ENCODE results near the gene FPR1. TPM values are rescaled to one million over a fixed set of nuclear protein-coding genes. Genes with fewer than 3 reads are reported as not detected.

The FPR1 gene
- total RNA-seq, 2 donors from 2014 or later: 0.77 to 5.6 TPM

GRCh38 chr19:51798062-51798461 lies 46.4 kb upstream of the FPR1 start:
- no peak overlapping the region for H3K4me3 ChIP-seq

DNA sequence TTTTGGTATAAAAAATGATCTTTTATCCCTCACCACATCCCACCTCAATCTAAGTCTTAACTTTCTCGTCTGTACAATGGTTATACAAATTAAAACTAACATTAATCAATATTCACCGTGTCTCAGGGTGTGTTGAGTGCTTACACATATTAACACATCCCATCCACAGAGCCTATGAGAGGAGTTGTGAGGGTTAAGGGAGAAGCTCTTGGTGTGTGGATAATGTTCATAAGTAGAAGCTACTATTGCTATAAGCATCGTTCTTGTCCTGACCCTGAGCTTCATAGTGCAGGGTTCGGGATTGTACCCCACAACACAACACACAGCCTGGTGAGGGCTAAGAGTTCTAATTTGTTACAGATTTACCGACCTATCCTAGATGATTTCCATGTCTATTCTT lies 45.8 kb upstream of the FPR1 start:
- H3K4me1 ChIP-seq (replicated peaks): no peaks in the 10 kb centered on the region
- no peaks in the 10 kb centered on the region for H3K36me3 ChIP-seq
- TF ChIP-seq POLR2A (IDR thresholded peaks at IDR 0.05): no peak
- no peak overlapping the region for H3K27ac ChIP-seq
- DNase-seq (ENCODE audit: low spot score): no peak
- intact Hi-C loops (cut with DNase I): no loop called here
- H3K27me3 ChIP-seq (replicated peaks; ENCODE audit: insufficient read depth): no peaks in the 10 kb centered on the region
- no peaks in the 10 kb centered on the region for H3K9me3 ChIP-seq
- 81% methylated on average over 5 of the region's 5 CpGs for whole genome bisulfite sequencing
- no peak overlapping the region for H3K4me3 ChIP-seq

More at GRCh38 chr19:51798062-51798461, 46.4 kb upstream of the FPR1 start:
- Histone ChIP-seq H3K27ac (no peak overlapping the region), H3K36me3 (no peaks in the 10 kb centered on the region), H3K4me1 (replicated peaks) (no peaks in the 10 kb centered on the region), H3K27me3 (replicated peaks; ENCODE audit: insufficient read depth) (no peaks in the 10 kb centered on the region), H3K9me3 (no peaks in the 10 kb centered on the region)
- WGBS: 47% methylated on average over 3 of the region's 3 CpGs
- DNase-seq (ENCODE audit: low spot score): no peak
- no peak for TF ChIP-seq POLR2A (IDR thresholded peaks at IDR 0.05)
- no peak for TF ChIP-seq POLR2AphosphoS5 (IDR thresholded peaks at IDR 0.05)
- TF ChIP-seq CTCF (IDR thresholded peaks at IDR 0.05): no peak
- intact Hi-C loops (cut with DNase I): no loop called here

DNA sequence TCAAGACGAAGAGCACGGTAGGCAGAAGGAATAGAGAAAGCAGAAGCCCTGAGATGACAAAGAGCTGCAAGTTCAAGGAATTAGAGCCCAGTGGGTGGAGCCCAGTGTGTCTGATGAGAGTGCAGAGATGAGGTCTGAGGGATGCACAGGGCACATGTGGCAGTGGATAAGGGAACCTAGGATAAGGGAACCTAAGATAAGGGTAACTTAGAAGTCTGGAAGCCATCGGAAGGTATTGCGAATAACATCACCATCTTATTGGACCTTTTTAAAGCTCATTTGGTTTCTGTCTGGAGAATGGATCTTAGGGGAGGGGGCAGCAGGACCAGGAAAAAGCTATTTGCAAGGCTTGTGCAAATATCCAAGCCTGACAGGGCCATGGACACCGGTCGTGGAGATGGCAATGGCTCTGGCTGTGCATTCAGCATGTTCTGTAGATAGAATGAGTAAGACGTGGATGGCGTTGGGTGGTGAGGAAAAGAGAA lies 44.6 kb upstream of the FPR1 start:
- no peaks in the 10 kb centered on the region for H3K27me3 ChIP-seq (replicated peaks; ENCODE audit: insufficient read depth)
- no peaks in the 10 kb centered on the region for H3K9me3 ChIP-seq
- no peak overlapping the region for H3K4me3 ChIP-seq
- no peaks in the 10 kb centered on the region for H3K4me1 ChIP-seq (replicated peaks)
- no peak overlapping the region for H3K27ac ChIP-seq
- no peaks in the 10 kb centered on the region for H3K36me3 ChIP-seq
- TF ChIP-seq CTCF (IDR thresholded peaks at IDR 0.05): no peak
- no peak for TF ChIP-seq POLR2A (IDR thresholded peaks at IDR 0.05)
- TF ChIP-seq POLR2AphosphoS5 (IDR thresholded peaks at IDR 0.05): no peak
- 90% methylated on average over 8 of the region's 8 CpGs for WGBS
- no peak for DNase-seq (ENCODE audit: low spot score)
- intact Hi-C loops (cut with DNase I): no loop called here

GRCh38 chr19:51794885-51795490 lies 43.3 kb upstream of the FPR1 start, which contains the start of gene FPR3:
FPR3 (plus strand) TSS chr19:51795157; CDS start chr19:51823749, 28,592 bp downstream.
- H3K4me1 ChIP-seq (replicated peaks): no peaks in the 10 kb centered on the region
- no peaks in the 10 kb centered on the region for H3K36me3 ChIP-seq
- no peak for DNase-seq (ENCODE audit: low spot score)
- H3K27ac ChIP-seq: no peak within 1 kb of the TSS
- H3K9me3 ChIP-seq: no peaks in the 10 kb centered on the region
- TF ChIP-seq CTCF (IDR thresholded peaks at IDR 0.05) (no peak), POLR2AphosphoS5 (IDR thresholded peaks at IDR 0.05) (peak; percentile 12)
- H3K27me3 ChIP-seq (replicated peaks; ENCODE audit: insufficient read depth): no peaks in the 10 kb centered on the region
- H3K4me3 ChIP-seq: no peak within 1 kb of the TSS
- 12% methylated on average over 2 of the region's 2 CpGs for WGBS
- intact Hi-C loops (cut with DNase I): no loop called here

DNA sequence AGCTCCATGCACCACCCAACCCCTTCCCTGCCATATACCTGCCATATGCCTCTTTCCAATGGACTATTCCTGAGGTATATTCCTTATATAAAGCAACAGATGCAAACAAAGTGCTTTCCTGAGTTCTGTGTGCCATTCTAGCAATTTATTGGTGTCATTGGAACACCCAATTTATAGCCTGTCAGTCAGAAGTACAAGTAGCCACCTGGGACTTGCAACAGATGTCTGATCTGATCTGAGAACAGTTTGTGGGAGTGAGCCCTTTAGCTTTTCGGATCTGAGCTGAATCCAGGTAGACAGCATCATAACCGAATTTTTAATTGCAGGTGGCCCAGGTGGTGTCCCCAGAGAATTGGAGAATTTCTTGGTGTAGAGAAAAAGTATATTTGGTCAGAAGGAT lies 42.3 kb upstream of the FPR1 start:
- no peaks in the 10 kb centered on the region for H3K36me3 ChIP-seq
- no peaks in the 10 kb centered on the region for H3K27me3 ChIP-seq (replicated peaks; ENCODE audit: insufficient read depth)
- DNase-seq (ENCODE audit: low spot score): no peak
- H3K27ac ChIP-seq: no peak overlapping the region
- intact Hi-C loops (cut with DNase I): no loop called here
- no peaks in the 10 kb centered on the region for H3K9me3 ChIP-seq
- WGBS: 79% methylated on average over 2 of the region's 2 CpGs
- H3K4me1 ChIP-seq (replicated peaks): no peaks in the 10 kb centered on the region
- no peak overlapping the region for H3K4me3 ChIP-seq
- TF ChIP-seq POLR2A (IDR thresholded peaks at IDR 0.05) (no peak), POLR2AphosphoS5 (IDR thresholded peaks at IDR 0.05) (no peak), CTCF (IDR thresholded peaks at IDR 0.05) (no peak)
